H9 (cell line): ENCODE results near the gene HSPB8. TPM values are rescaled to one million over a fixed set of nuclear protein-coding genes. Genes with fewer than 3 reads are reported as not detected.
A peak's percentile ranks its signal among the peaks of the same experiment; 100 is the strongest.

ENCODE experiments used
- DNase-seq: peaks from one replicate; pipeline ENCODE4 v3.0.0-alpha.2; 2017
- H2AFZ ChIP-seq: one replicate; pipeline ENCODE4 v1.6.1; 2013; ENCODE audit warnings: mild to moderate bottlenecking, low read length, control low read depth, moderate library complexity
- H2AK5ac ChIP-seq: 2 replicates; pipeline ENCODE4 v1.6.1; 2013; ENCODE audit warnings: low read length, control low read depth, mixed read lengths; ENCODE audit not compliant: insufficient read length
- H2BK120ac ChIP-seq: one replicate; pipeline ENCODE4 v1.6.1; 2013; ENCODE audit warnings: low read depth, mild to moderate bottlenecking, low read length, control low read depth, inconsistent platforms; ENCODE audit not compliant: poor library complexity, severe bottlenecking
- H2BK12ac ChIP-seq: 2 replicates; pipeline ENCODE4 v1.6.1; 2013; ENCODE audit warnings: low read length, control low read depth, mixed read lengths, low read depth; ENCODE audit not compliant: insufficient read length
- H2BK15ac ChIP-seq: 2 replicates; pipeline ENCODE4 v1.6.1; 2013; ENCODE audit warnings: low read depth, low read length, control low read depth
- H2BK20ac ChIP-seq: one replicate; pipeline ENCODE4 v1.6.1; 2013; ENCODE audit warnings: low read depth, mild to moderate bottlenecking, low read length, control low read depth, inconsistent platforms; ENCODE audit not compliant: poor library complexity, severe bottlenecking
- H2BK5ac ChIP-seq: 2 replicates; pipeline ENCODE4 v1.6.1; 2013; ENCODE audit warnings: low read length, control low read depth, mixed read lengths; ENCODE audit not compliant: insufficient read length
- H3K14ac ChIP-seq: 2 replicates; pipeline ENCODE4 v1.6.1; 2013; ENCODE audit warnings: low read length, control low read depth; ENCODE audit not compliant: insufficient read depth
- H3K18ac ChIP-seq: 2 replicates; pipeline ENCODE4 v1.6.1; 2013; ENCODE audit warnings: low read depth, mild to moderate bottlenecking, mixed read lengths, low read length, control low read depth; ENCODE audit not compliant: insufficient read length
- H3K23ac ChIP-seq: 2 replicates; pipeline ENCODE4 v1.6.1; 2013; ENCODE audit warnings: low read length, control low read depth, mixed read lengths, low read depth; ENCODE audit not compliant: insufficient read length
- H3K23me2 ChIP-seq: 2 replicates; pipeline ENCODE4 v1.6.1; 2013; ENCODE audit warnings: low read depth, mild to moderate bottlenecking, mixed read lengths, low read length, control low read depth; ENCODE audit not compliant: insufficient read length, poor library complexity, severe bottlenecking
- H3K27ac ChIP-seq: 2 replicates; pipeline ENCODE4 v1.5.1; 2013; ENCODE audit warnings: low read length, control low read depth, mixed read lengths, low read depth; ENCODE audit not compliant: insufficient read length
- H3K27me3 ChIP-seq: 2 replicates; pipeline ENCODE4 v1.6.1; 2013; ENCODE audit warnings: low read length, control low read depth, inconsistent platforms; ENCODE audit not compliant: insufficient read depth
- H3K4ac ChIP-seq: 2 replicates; pipeline ENCODE4 v1.6.1; 2013; ENCODE audit warnings: low read depth, mild to moderate bottlenecking, control low read depth, inconsistent platforms, low read length, moderate library complexity
- H3K4me1 ChIP-seq: 2 replicates; pipeline ENCODE4 v1.6.1; 2013; ENCODE audit warnings: low read length, control low read depth, inconsistent platforms; ENCODE audit not compliant: insufficient read depth
- H3K4me2 ChIP-seq: 2 replicates; pipeline ENCODE4 v1.6.1; 2013; ENCODE audit warnings: low read length, control low read depth, mixed read lengths; ENCODE audit not compliant: insufficient read length, insufficient read depth
- H3K56ac ChIP-seq: 2 replicates; pipeline ENCODE4 v1.6.1; 2013; ENCODE audit warnings: low read depth, mild to moderate bottlenecking, mixed read lengths, low read length, control low read depth; ENCODE audit not compliant: insufficient read length
- H3K79me1 ChIP-seq: 2 replicates; pipeline ENCODE4 v1.6.1; 2013; ENCODE audit warnings: low read depth, mild to moderate bottlenecking, moderate library complexity, low read length, control low read depth, inconsistent platforms; ENCODE audit not compliant: insufficient read depth, poor library complexity, severe bottlenecking
- H3K79me2 ChIP-seq: 2 replicates; pipeline ENCODE4 v1.6.1; 2013; ENCODE audit warnings: low read length, control low read depth, inconsistent platforms; ENCODE audit not compliant: insufficient read depth
- H3K9ac ChIP-seq: 2 replicates; pipeline ENCODE4 v1.6.1; 2013; ENCODE audit warnings: low read length, control low read depth, mixed read lengths; ENCODE audit not compliant: insufficient read length; ENCODE audit errors: extremely low read depth
- H3K9me3 ChIP-seq: one replicate; pipeline ENCODE4 v1.6.1; 2013; ENCODE audit warnings: low read depth, low read length, inconsistent platforms; ENCODE audit not compliant: control insufficient read depth
- H3T11ph ChIP-seq: one replicate; pipeline ENCODE4 v1.6.1; 2013; ENCODE audit warnings: mild to moderate bottlenecking, low read length, control low read depth, inconsistent platforms
- H4K20me1 ChIP-seq: one replicate; pipeline ENCODE4 v1.6.1; 2013; ENCODE audit not compliant: control insufficient read depth, insufficient read length, insufficient read depth
- H4K5ac ChIP-seq: 2 replicates; pipeline ENCODE4 v1.6.1; 2013; ENCODE audit warnings: low read depth, mild to moderate bottlenecking, mixed read lengths, low read length, control low read depth; ENCODE audit not compliant: insufficient read length
- H4K8ac ChIP-seq: replicated peaks from 2 replicates; pipeline ENCODE4 v1.6.1; 2013; ENCODE audit warnings: low read length, control low read depth, mixed read lengths, low read depth; ENCODE audit not compliant: insufficient read length
- H4K91ac ChIP-seq: 2 replicates; pipeline ENCODE4 v1.6.1; 2013; ENCODE audit warnings: low read depth, mild to moderate bottlenecking, moderate library complexity, mixed read lengths, low read length, control low read depth; ENCODE audit not compliant: insufficient read length
- H3K27ac Mint-ChIP-seq, 3 experiments: 2 replicates in 2 of 3; 3 replicates in 1 of 3; pipeline ENCODE4 v1.8.0; 2020 to 2021; ENCODE audit warnings: mixed read lengths in 3 of 3, mild to moderate bottlenecking in 1 of 3, moderate library complexity in 1 of 3
- H3K27me3 Mint-ChIP-seq: 2 replicates; pipeline ENCODE4 v1.8.0; 2021; ENCODE audit warnings: low read depth, mild to moderate bottlenecking, moderate library complexity, mixed read lengths
- H3K36me3 Mint-ChIP-seq, 3 experiments: 2 replicates in 2 of 3; 3 replicates in 1 of 3; pipeline ENCODE4 v1.8.0; 2020 to 2021; ENCODE audit warnings: low read depth in 3 of 3, mixed read lengths in 3 of 3; ENCODE audit not compliant: insufficient read depth in 1 of 3
- H3K4me1 Mint-ChIP-seq, 2 experiments: 2 replicates each; pipeline ENCODE4 v1.8.0; 2020; ENCODE audit warnings: mixed read lengths in 2 of 2
- H3K4me3 Mint-ChIP-seq, 2 experiments: 2 replicates in 1 of 2; 3 replicates in 1 of 2; pipeline ENCODE4 v1.8.0; 2020 to 2021; ENCODE audit warnings: mild to moderate bottlenecking in 2 of 2, mixed read lengths in 2 of 2, moderate library complexity in 1 of 2
- H3K9me3 Mint-ChIP-seq, 2 experiments: 2 replicates in 1 of 2; 3 replicates in 1 of 2; pipeline ENCODE4 v1.8.0; 2020; ENCODE audit warnings: mild to moderate bottlenecking in 2 of 2, mixed read lengths in 2 of 2, moderate library complexity in 1 of 2
- WGBS: extraction: QIAGEN DNeasy Blood & Tissue Kit; methylation state at CpG from one replicate; pipeline ENCODE4 v1.1.7; 2013; ENCODE audit warnings: missing lambda C conversion rate, low lambda C conversion rate, mixed read lengths; ENCODE audit not compliant: insufficient read length; ENCODE audit errors: extremely low coverage; 5-methylcytosine and 5-hydroxymethylcytosine counted together
- total RNA-seq: library from RNA; stranded (reverse); gene quantifications from 2 replicates; pipeline ENCODE4 v1.2.1, GENCODE V29; 2021
- TF ChIP-seq, protein P1 (sequence below): fragments of 200-600 bp; sonication (generic); conservative IDR thresholded peaks from 3 replicates; pipeline ENCODE4 v1.8.0; 2021; ENCODE audit warnings: antibody characterized with exemption, mild to moderate bottlenecking

The HSPB8 gene
- total RNA-seq, 1 experiment from 2014 or later, result 3.0 TPM

- no peaks in the 10 kb centered on the region for H3K79me2 ChIP-seq
- H3K18ac ChIP-seq, result no peak overlapping the region
- no peak overlapping the region for H4K5ac ChIP-seq
- no CpG with 5 or more reads among the region's 3 CpGs for WGBS
- no peak overlapping the region for H2BK15ac ChIP-seq
- no peak overlapping the region for H4K8ac ChIP-seq
- Mint-ChIP-seq H3K9me3 (no peaks in the 10 kb centered on the region), H3K27ac (peak overlapping the region in 1 of 3 experiments; percentile 68; a peak in 2 of 7 replicates), H3K4me1 (peaks cover 40 to 45% of the 10 kb centered on the region in 2 experiments), H3K36me3 (no peaks in the 10 kb centered on the region), H3K4me3 (no peak overlapping the region), H3K27me3 (peaks cover 3% of the 10 kb centered on the region)
- peaks cover 3% of the 10 kb centered on the region; the same call in 1 of the 2 replicates for H3K4me1 ChIP-seq
- H3T11ph ChIP-seq, result no peak overlapping the region
- H3K14ac ChIP-seq, result no peak overlapping the region
- peaks cover 6% of the 10 kb centered on the region for H3K23me2 ChIP-seq
- no peak overlapping the region for H3K56ac ChIP-seq
- no peak overlapping the region for H3K9ac ChIP-seq
- no peak overlapping the region for H3K23ac ChIP-seq
- H3K9me3 ChIP-seq, result no peaks in the 10 kb centered on the region
- H3K4ac ChIP-seq, result no peak overlapping the region
- no peak overlapping the region for H2BK12ac ChIP-seq
- no peak overlapping the region for H2AFZ ChIP-seq
- no peak overlapping the region for H2BK20ac ChIP-seq
- no peak overlapping the region for H3K4me2 ChIP-seq
- H3K27ac ChIP-seq, result no peak overlapping the region
- TF ChIP-seq, protein P1, sequence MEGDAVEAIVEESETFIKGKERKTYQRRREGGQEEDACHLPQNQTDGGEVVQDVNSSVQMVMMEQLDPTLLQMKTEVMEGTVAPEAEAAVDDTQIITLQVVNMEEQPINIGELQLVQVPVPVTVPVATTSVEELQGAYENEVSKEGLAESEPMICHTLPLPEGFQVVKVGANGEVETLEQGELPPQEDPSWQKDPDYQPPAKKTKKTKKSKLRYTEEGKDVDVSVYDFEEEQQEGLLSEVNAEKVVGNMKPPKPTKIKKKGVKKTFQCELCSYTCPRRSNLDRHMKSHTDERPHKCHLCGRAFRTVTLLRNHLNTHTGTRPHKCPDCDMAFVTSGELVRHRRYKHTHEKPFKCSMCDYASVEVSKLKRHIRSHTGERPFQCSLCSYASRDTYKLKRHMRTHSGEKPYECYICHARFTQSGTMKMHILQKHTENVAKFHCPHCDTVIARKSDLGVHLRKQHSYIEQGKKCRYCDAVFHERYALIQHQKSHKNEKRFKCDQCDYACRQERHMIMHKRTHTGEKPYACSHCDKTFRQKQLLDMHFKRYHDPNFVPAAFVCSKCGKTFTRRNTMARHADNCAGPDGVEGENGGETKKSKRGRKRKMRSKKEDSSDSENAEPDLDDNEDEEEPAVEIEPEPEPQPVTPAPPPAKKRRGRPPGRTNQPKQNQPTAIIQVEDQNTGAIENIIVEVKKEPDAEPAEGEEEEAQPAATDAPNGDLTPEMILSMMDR, result no peak
- DNase-seq, result no peak
- no peaks in the 10 kb centered on the region for H4K20me1 ChIP-seq
- no peak overlapping the region for H2BK120ac ChIP-seq
- H4K91ac ChIP-seq, result no peak overlapping the region
- no peak overlapping the region for H2BK5ac ChIP-seq
- no peak overlapping the region for H2AK5ac ChIP-seq
- H3K27me3 ChIP-seq, result no peaks in the 10 kb centered on the region
- H3K79me1 ChIP-seq, result no peaks in the 10 kb centered on the region
These were observed 3.2 kb downstream of the HSPB8 start for GRCh38 chr12:119181944-119182343.
